Ishikawa (cell line): ENCODE data around the gene TUT1.

Experiments
- CEBPB ChIP-seq: IDR thresholded peaks from 2 replicates; pipeline ENCODE4 v1.6.1; 2012
- CREB1 ChIP-seq: IDR thresholded peaks from 2 replicates; pipeline ENCODE4 v1.6.1; 2012; ENCODE audit warnings: low read depth
- EGR1 ChIP-seq: IDR thresholded peaks from 2 replicates; pipeline ENCODE4 v1.6.1; 2012
- EP300 ChIP-seq: IDR thresholded peaks from 2 replicates; pipeline ENCODE4 v1.6.1; 2012; ENCODE audit warnings: borderline replicate concordance
- FOXM1 ChIP-seq: IDR thresholded peaks from 2 replicates; pipeline ENCODE4 v1.6.1; 2012; ENCODE audit warnings: low read depth, borderline replicate concordance
- NFIC ChIP-seq: IDR thresholded peaks from 2 replicates; pipeline ENCODE4 v1.6.1; 2012
- RAD21 ChIP-seq: IDR thresholded peaks from 2 replicates; pipeline ENCODE4 v1.6.1; 2012; ENCODE audit warnings: low read depth
- TAF1 ChIP-seq: IDR thresholded peaks from 2 replicates; pipeline ENCODE4 v1.6.1; 2012; ENCODE audit warnings: low read depth, mild to moderate bottlenecking
- TCF12 ChIP-seq: IDR thresholded peaks from 2 replicates; pipeline ENCODE4 v1.6.1; 2012; ENCODE audit warnings: low read depth
- TEAD4 ChIP-seq: IDR thresholded peaks from 2 replicates; pipeline ENCODE4 v1.6.1; 2012
- YY1 ChIP-seq: IDR thresholded peaks from 2 replicates; pipeline ENCODE4 v1.6.1; 2012; ENCODE audit warnings: low read depth
- ZBTB7A ChIP-seq: IDR thresholded peaks from 2 replicates; pipeline ENCODE4 v1.6.1; 2012; ENCODE audit warnings: low read depth
- TF ChIP-seq, protein P1 (sequence below): IDR thresholded peaks from 2 replicates; pipeline ENCODE4 v1.6.1; 2012
- TF ChIP-seq, protein P2 (sequence below): IDR thresholded peaks from 2 replicates; pipeline ENCODE4 v1.6.1; 2012
- TF ChIP-seq, protein P3 (sequence below): IDR thresholded peaks from 2 replicates; pipeline ENCODE4 v1.6.1; 2012; ENCODE audit warnings: low read depth, mild to moderate bottlenecking

Gene TUT1

DNA sequence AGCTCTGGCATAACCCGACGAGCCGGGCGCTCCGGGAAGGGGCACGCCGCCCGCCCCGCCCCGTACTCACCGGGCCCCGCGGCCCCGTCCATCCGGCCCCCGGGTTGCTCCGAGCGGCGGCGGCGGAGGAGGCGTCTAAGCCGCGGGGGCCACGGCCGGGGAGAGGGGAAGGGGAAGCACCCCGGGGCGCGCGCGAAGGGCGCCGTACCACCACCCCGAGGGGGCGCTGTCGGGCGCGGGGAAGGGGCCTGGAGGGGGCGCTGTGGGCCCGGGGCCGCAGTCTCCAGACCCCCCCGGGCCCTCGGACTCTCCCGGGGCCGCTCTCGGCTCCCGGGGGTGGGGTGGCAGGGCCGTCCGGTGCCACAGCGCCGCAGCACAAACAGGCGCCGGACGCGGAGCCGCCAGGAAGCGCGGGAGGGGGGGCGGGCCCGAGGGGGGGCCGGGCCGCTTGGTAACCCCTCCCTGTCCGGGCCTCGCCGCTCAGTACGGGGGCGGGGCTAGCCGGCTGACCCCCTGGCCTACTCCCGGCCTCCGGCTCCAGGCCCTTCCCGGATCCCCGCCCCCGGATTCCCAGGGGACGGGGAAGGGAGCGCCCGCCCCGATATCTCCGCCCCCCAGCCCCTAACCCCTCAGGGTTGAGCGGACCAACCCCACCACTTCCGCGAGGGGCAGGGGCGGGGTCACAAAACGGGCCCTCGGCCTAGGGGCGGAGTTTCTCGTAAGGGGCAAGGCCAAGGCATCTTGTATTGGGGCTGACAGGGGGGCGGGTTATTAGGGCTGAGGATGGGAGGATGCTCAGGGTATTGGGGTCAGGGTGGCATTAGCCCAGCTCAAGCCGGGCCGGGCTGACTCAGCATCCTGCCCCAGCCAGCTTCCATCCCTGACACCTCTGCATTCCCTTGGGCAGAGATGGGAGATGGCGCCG is 21.3 kb upstream of the TUT1 start, which contains the start of the genes EML3 and ROM1:
TSS of gene EML3 (minus strand) at position 410 of the 925 bp plus-strand sequence. CDS start at position 92, 318 bp downstream.
TSS of gene ROM1 (plus strand) at position 892 of the 925 bp plus-strand sequence. CDS start at position 917, 25 bp downstream.
- TF ChIP-seq YY1 (no peak), ZBTB7A (0 out of 2 replicates have a peak, but pooled peaks have one; percentile 46)

DNA sequence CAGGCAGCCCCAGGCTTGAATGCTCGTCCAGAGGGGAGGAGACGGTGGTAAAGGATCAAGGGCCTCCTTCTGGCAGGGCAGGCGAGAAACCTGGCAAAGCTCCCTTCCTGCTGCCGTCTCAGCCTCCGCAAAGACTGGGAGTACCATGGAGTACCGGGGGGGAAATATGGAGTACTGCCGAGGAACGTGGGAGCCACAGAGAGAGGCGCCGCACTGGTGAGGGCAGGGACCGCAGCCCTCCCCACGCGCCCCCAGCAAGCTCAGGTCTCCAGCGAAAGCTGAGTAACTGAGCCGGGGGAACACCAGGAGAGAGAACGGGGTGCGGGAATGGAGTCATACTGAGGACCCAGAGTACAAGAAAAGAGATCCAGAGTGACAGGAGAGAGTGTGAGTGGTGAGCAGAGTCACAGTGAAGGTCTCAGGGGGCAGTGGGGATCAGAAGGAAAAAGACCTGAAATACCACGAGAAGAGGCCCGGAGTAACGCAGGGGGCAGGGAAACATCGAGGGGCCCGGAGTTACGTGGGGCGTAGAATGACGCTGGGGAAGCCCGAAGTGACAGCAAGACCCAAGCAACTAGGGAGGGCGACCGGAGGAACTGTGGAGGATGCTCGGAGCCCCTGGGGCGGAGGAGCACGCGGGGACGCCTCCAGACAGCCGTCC is 20.5 kb upstream of the TUT1 start:
- TF ChIP-seq, protein P1, sequence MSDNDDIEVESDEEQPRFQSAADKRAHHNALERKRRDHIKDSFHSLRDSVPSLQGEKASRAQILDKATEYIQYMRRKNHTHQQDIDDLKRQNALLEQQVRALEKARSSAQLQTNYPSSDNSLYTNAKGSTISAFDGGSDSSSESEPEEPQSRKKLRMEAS = peak; percentile 17; the same call in 1 of the 2 replicates
- TF ChIP-seq RAD21 = no peak
- no peak for TF ChIP-seq FOXM1
- TF ChIP-seq TAF1 = 0 out of 2 replicates have a peak, but pooled peaks have one; percentile 19
- no peak for TF ChIP-seq EGR1
- TF ChIP-seq YY1 = no peak
- no peak for TF ChIP-seq CEBPB
- TF ChIP-seq, protein P2, sequence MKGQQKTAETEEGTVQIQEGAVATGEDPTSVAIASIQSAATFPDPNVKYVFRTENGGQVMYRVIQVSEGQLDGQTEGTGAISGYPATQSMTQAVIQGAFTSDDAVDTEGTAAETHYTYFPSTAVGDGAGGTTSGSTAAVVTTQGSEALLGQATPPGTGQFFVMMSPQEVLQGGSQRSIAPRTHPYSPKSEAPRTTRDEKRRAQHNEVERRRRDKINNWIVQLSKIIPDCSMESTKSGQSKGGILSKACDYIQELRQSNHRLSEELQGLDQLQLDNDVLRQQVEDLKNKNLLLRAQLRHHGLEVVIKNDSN = no peak
- TF ChIP-seq NFIC = no peak

GRCh38 chr11:62610814-62611704 is 19.7 kb upstream of the TUT1 start:
- TF ChIP-seq RAD21 (no peak), TEAD4 (no peak), EP300 (no peak), ZBTB7A (no peak), NFIC (no peak)
- TF ChIP-seq, protein P1 = no peak

DNA sequence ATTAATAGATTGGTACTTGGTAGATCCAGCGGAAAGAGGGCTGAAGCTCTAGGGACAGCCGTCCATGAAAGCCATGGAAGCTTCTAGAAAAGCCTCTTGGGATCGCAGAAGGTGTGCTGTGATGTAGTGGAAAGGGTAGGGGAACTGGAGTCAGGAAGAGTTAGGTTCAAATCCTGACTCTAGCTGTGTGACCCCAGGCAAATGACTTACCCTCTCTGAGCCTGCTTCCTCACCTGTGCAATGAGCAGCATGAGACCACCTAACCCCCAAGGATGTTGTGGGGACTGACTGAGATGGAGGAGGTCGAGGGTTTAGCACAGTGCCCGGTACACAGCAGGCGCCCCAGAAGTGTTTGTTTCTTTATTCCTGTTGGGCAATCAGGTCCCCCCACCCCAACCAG is 19.1 kb upstream of the TUT1 start:
- TF ChIP-seq, protein P2 = no peak
- TF ChIP-seq FOXM1 (no peak), TAF1 (no peak), EGR1 (no peak), CREB1 (no peak), EP300 (no peak), CEBPB (no peak), TEAD4 (no peak)

- TF ChIP-seq EP300 (no peak), FOXM1 (no peak), RAD21 (no peak), EGR1 (no peak), ZBTB7A (no peak), CREB1 (no peak), YY1 (no peak), CEBPB (no peak), TCF12 (no peak)
- TF ChIP-seq, protein P3, sequence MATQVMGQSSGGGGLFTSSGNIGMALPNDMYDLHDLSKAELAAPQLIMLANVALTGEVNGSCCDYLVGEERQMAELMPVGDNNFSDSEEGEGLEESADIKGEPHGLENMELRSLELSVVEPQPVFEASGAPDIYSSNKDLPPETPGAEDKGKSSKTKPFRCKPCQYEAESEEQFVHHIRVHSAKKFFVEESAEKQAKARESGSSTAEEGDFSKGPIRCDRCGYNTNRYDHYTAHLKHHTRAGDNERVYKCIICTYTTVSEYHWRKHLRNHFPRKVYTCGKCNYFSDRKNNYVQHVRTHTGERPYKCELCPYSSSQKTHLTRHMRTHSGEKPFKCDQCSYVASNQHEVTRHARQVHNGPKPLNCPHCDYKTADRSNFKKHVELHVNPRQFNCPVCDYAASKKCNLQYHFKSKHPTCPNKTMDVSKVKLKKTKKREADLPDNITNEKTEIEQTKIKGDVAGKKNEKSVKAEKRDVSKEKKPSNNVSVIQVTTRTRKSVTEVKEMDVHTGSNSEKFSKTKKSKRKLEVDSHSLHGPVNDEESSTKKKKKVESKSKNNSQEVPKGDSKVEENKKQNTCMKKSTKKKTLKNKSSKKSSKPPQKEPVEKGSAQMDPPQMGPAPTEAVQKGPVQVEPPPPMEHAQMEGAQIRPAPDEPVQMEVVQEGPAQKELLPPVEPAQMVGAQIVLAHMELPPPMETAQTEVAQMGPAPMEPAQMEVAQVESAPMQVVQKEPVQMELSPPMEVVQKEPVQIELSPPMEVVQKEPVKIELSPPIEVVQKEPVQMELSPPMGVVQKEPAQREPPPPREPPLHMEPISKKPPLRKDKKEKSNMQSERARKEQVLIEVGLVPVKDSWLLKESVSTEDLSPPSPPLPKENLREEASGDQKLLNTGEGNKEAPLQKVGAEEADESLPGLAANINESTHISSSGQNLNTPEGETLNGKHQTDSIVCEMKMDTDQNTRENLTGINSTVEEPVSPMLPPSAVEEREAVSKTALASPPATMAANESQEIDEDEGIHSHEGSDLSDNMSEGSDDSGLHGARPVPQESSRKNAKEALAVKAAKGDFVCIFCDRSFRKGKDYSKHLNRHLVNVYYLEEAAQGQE = no peak
- TF ChIP-seq, protein P1 = no peak
Observed at GRCh38 chr11:62608776-62609175, 17.5 kb upstream of the TUT1 start.

- TF ChIP-seq YY1 (no peak), TAF1 (no peak), EP300 (no peak), TEAD4 (no peak)
Observed at GRCh38 chr11:62607714-62608113, 16.4 kb upstream of the TUT1 start.

DNA sequence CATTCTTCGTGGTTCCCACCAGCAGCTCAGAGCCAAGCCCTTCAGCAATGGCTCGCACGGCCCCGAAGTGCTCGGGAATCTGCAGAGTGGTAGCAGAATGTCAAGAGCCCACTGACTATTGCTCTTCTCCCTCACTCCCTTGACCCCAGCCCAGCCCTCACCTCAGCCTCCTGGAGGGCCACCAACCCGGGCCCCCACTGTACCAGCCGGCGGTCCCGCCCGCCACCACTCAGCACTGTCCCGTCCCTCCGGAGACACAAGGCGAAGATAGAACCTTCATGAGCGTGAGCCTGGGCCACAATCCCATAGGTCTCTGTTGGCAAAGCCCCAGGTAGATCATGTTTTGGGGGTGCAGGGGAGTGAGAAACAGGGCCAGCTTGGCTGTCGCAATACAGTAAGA is 14.6 kb upstream of the TUT1 start:
- TF ChIP-seq EGR1 (no peak), NFIC (no peak), TEAD4 (no peak), YY1 (no peak), TAF1 (no peak), CEBPB (no peak), FOXM1 (no peak), EP300 (no peak), RAD21 (no peak), CREB1 (no peak)
- TF ChIP-seq, protein P1 = no peak
- TF ChIP-seq, protein P2 = no peak
- TF ChIP-seq, protein P3 = no peak
